Measurements from ENCODE around the gene TIMM23. TPM values are rescaled to one million over a fixed set of nuclear protein-coding genes. Genes with fewer than 3 reads are reported as not detected.

Gene TIMM23
- total RNA-seq, 1 experiment from 2014 or later = 99.0 TPM

DNA sequence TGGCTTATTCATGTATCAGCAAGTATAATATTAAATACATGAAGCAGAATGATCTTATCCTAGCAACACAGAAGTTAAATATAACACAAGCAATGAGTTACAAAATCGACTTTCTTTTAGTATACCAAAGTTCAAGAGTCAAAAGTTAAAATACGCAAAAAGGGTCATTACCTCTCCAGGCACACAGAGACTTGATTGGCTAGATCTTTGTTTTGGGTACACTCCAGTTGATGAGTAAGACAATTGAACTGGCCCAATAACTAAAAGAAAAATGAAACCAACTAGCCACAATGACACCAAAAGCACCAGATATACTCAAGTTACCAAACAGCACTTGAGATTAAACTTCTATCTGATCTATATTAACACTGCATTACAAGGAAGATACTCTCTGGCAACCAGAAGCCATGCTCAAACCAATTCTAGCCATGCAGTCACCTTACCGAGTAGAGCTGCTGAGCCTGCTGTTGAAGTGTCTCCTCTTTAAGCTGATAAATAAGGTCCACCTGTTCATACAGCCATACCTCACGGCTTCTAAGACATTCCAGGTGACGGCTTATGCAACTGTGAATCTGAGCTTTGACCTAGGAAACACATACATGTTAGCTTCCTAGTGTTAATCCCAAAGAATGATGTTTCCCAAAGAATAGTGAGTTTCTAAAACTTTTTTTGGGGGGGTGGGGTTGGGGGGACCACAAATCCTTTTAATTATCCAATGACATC, 42.6 kb downstream of the TIMM23 start (continued):
- TF ChIP-seq, protein P1, sequence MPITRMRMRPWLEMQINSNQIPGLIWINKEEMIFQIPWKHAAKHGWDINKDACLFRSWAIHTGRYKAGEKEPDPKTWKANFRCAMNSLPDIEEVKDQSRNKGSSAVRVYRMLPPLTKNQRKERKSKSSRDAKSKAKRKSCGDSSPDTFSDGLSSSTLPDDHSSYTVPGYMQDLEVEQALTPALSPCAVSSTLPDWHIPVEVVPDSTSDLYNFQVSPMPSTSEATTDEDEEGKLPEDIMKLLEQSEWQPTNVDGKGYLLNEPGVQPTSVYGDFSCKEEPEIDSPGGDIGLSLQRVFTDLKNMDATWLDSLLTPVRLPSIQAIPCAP (CRISPR knock-in tag; IDR thresholded peaks at IDR 0.05) = no peak
- TF ChIP-seq, protein P2, sequence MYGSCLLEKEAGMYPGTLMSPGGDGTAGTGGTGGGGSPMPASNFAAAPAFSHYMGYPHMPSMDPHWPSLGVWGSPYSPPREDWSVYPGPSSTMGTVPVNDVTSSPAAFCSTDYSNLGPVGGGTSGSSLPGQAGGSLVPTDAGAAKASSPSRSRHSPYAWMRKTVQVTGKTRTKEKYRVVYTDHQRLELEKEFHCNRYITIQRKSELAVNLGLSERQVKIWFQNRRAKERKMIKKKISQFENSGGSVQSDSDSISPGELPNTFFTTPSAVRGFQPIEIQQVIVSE (CRISPR knock-in tag; IDR thresholded peaks at IDR 0.05; ENCODE audit: borderline replicate concordance) = no peak

DNA sequence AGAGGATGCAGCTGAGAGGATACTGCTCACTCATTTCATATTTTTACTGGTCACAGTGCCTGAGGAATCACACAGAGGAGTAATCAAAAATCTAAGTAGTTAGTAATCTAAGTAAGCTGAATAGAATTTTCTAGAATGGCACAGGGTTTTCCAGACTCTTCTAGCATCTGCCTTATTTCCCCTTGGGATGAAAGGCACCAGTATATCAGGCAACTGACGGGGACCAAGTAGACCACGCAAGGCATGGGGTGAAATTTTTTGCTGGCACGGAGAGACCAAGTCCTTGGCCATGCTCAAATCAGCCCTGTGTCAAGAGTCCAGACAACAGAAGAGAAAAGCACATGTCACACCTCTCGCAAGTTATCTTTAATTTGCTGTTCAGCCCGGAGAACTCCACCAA, 43.9 kb downstream of the TIMM23 start:
- ATAC-seq (no peak), DNase-seq (ENCODE audit: low spot score) (no peak)
- H3K4me1 Mint-ChIP-seq = peaks cover 20% of the 10 kb centered on the region
- no peaks in the 10 kb centered on the region for H3K9me3 Mint-ChIP-seq
- H3K36me3 Mint-ChIP-seq = peaks cover 29% of the 10 kb centered on the region
- ChIA-PET POLR2A (no interaction called here), CTCF (no interaction called here)
- H3K27me3 Mint-ChIP-seq (ENCODE audit: low read depth) = no peaks in the 10 kb centered on the region
- no peak for TF ChIP-seq ZNF232 (CRISPR knock-in tag; IDR thresholded peaks at IDR 0.05)
- TF ChIP-seq MXD4 (CRISPR knock-in tag; IDR thresholded peaks at IDR 0.05; ENCODE audit: borderline replicate concordance) = no peak
- TF ChIP-seq NR3C1 (CRISPR knock-in tag; conservative IDR thresholded peaks at IDR 0.05; ENCODE audit: low read depth) = no peak
- no peak for TF ChIP-seq GABPB1 (CRISPR knock-in tag; IDR thresholded peaks at IDR 0.05)
- no peak for TF ChIP-seq FOXP1 (CRISPR knock-in tag; IDR thresholded peaks at IDR 0.05; ENCODE audit: borderline replicate concordance)
- TF ChIP-seq, protein P3, sequence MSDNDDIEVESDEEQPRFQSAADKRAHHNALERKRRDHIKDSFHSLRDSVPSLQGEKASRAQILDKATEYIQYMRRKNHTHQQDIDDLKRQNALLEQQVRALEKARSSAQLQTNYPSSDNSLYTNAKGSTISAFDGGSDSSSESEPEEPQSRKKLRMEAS (CRISPR knock-in tag; IDR thresholded peaks at IDR 0.05) = no peak
- TF ChIP-seq, protein P4, sequence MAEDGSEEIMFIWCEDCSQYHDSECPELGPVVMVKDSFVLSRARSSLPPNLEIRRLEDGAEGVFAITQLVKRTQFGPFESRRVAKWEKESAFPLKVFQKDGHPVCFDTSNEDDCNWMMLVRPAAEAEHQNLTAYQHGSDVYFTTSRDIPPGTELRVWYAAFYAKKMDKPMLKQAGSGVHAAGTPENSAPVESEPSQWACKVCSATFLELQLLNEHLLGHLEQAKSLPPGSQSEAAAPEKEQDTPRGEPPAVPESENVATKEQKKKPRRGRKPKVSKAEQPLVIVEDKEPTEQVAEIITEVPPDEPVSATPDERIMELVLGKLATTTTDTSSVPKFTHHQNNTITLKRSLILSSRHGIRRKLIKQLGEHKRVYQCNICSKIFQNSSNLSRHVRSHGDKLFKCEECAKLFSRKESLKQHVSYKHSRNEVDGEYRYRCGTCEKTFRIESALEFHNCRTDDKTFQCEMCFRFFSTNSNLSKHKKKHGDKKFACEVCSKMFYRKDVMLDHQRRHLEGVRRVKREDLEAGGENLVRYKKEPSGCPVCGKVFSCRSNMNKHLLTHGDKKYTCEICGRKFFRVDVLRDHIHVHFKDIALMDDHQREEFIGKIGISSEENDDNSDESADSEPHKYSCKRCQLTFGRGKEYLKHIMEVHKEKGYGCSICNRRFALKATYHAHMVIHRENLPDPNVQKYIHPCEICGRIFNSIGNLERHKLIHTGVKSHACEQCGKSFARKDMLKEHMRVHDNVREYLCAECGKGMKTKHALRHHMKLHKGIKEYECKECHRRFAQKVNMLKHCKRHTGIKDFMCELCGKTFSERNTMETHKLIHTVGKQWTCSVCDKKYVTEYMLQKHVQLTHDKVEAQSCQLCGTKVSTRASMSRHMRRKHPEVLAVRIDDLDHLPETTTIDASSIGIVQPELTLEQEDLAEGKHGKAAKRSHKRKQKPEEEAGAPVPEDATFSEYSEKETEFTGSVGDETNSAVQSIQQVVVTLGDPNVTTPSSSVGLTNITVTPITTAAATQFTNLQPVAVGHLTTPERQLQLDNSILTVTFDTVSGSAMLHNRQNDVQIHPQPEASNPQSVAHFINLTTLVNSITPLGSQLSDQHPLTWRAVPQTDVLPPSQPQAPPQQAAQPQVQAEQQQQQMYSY (CRISPR knock-in tag; IDR thresholded peaks at IDR 0.05) = no peak
- no peak for TF ChIP-seq ZNF219 (CRISPR knock-in tag; IDR thresholded peaks at IDR 0.05; ENCODE audit: borderline replicate concordance)
- TF ChIP-seq ZBTB21 (CRISPR knock-in tag; IDR thresholded peaks at IDR 0.05; ENCODE audit: borderline replicate concordance) = no peak
- no peak for TF ChIP-seq NFATC4 (CRISPR knock-in tag; IDR thresholded peaks at IDR 0.05)
- TF ChIP-seq TEAD4 (CRISPR knock-in tag; IDR thresholded peaks at IDR 0.05) = no peak
- no peak for TF ChIP-seq FOXK1 (CRISPR knock-in tag; IDR thresholded peaks at IDR 0.05)
- no peak overlapping the region for H3K4me3 Mint-ChIP-seq
- no peak overlapping the region for H3K27ac Mint-ChIP-seq

DNA sequence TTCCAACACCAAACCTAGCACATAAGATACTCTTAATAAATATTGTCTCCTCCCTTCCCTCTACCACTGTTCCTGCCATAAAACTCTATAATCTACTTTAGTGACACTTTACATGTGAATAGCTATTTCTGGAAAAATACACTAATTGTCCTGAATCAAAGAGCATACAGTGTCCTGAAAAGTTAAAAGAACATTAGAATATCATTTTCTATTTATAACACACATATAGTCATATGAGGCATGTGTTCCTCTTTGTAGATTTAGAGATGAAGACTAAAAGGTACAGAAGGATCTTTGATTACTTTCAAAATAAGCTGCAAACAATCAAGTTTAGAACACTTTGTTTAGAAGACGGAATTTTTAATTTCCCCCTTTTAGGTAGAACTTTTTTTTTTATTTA, 44.5 kb downstream of the TIMM23 start:
- CTCF ChIA-PET = no interaction called here
- TF ChIP-seq EMX1 (CRISPR knock-in tag; IDR thresholded peaks at IDR 0.05) (no peak), NFE2L1 (CRISPR knock-in tag; IDR thresholded peaks at IDR 0.05) (no peak), FOXP1 (CRISPR knock-in tag; IDR thresholded peaks at IDR 0.05; ENCODE audit: borderline replicate concordance) (no peak), GTF2I (CRISPR knock-in tag; conservative IDR thresholded peaks at IDR 0.05) (no peak), MXD4 (CRISPR knock-in tag; IDR thresholded peaks at IDR 0.05; ENCODE audit: borderline replicate concordance) (no peak), ZNF219 (CRISPR knock-in tag; IDR thresholded peaks at IDR 0.05; ENCODE audit: borderline replicate concordance) (no peak), NFYB (CRISPR knock-in tag; conservative IDR thresholded peaks at IDR 0.05; ENCODE audit: low read depth) (no peak)
- TF ChIP-seq, protein P2 (CRISPR knock-in tag; IDR thresholded peaks at IDR 0.05; ENCODE audit: borderline replicate concordance) = no peak
- TF ChIP-seq, protein P5, sequence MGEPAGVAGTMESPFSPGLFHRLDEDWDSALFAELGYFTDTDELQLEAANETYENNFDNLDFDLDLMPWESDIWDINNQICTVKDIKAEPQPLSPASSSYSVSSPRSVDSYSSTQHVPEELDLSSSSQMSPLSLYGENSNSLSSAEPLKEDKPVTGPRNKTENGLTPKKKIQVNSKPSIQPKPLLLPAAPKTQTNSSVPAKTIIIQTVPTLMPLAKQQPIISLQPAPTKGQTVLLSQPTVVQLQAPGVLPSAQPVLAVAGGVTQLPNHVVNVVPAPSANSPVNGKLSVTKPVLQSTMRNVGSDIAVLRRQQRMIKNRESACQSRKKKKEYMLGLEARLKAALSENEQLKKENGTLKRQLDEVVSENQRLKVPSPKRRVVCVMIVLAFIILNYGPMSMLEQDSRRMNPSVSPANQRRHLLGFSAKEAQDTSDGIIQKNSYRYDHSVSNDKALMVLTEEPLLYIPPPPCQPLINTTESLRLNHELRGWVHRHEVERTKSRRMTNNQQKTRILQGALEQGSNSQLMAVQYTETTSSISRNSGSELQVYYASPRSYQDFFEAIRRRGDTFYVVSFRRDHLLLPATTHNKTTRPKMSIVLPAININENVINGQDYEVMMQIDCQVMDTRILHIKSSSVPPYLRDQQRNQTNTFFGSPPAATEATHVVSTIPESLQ (CRISPR knock-in tag; IDR thresholded peaks at IDR 0.05) = no peak
- TF ChIP-seq, protein P6, sequence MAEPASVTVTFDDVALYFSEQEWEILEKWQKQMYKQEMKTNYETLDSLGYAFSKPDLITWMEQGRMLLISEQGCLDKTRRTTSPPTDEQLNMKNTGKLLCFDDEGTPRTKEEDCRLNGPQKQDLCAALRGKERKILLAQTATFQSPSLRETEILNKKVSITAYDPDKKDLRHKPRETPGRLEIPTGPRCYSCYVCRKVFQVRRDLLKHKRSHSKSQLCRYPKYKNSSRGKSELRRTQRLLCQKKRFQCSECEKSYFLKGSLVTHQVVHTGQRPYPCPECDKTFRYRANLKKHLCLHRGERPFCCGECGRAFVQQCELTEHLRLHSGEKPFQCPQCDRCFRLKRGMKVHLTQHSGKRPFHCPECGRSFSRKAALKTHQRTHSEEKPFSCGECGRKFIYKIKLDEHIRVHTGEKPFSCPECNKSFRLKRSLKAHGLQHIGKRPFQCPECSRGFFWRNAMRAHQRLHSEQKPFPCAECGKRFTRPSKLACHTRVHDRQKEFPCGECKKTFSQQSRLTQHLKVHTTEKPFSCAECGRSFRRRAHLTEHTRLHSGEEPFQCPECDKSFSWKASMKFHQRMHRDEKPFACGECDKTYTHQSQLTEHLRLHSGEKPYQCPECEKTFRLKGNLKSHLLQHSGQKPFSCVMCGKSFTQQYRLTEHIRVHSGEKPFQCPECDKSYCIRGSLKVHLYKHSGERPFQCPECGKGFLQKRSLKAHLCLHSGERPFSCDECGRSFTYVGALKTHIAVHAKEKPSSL (CRISPR knock-in tag; conservative IDR thresholded peaks at IDR 0.05) = no peak
- POLR2A ChIA-PET = no interaction called here
- Mint-ChIP-seq H3K27ac (no peak overlapping the region), H3K9me3 (no peaks in the 10 kb centered on the region), H3K36me3 (peaks cover 26% of the 10 kb centered on the region), H3K4me1 (peaks cover 24% of the 10 kb centered on the region), H3K4me3 (no peak overlapping the region), H3K27me3 (ENCODE audit: low read depth) (no peaks in the 10 kb centered on the region)
- no peak for ATAC-seq
- DNase-seq (ENCODE audit: low spot score) = no peak

All from WTC11 (cell line).